HepG2 (cell line): ENCODE results near the gene ENDOU. TPM values are rescaled to one million over a fixed set of nuclear protein-coding genes. Genes with fewer than 3 reads are reported as not detected.

Source experiments
- CBX2 ChIP-seq, 2 experiments: fragments of 200-600 bp in 1 of 2; sonication (generic); formaldehyde crosslinking in 1 of 2; IDR thresholded peaks; 2 replicates each; pipeline versions ENCODE4 v1.7.0 to v1.8.1; 2018 to 2022; ENCODE audit warnings: low read depth in 2 of 2, low read length in 1 of 2, mild to moderate bottlenecking in 1 of 2, missing genetic modification reagents in 1 of 2
- CREB3 ChIP-seq: sonication (generic); formaldehyde crosslinking; IDR thresholded peaks from 2 replicates; pipeline ENCODE4 v1.5.0; 2020; ENCODE audit warnings: missing genetic modification reagents
- EP300 ChIP-seq, 3 experiments: sonication (generic) in 1 of 3; formaldehyde crosslinking in 1 of 3; IDR thresholded peaks; 2 replicates each; pipeline versions ENCODE4 v1.5.1 to v1.6.1; 2011 to 2020; ENCODE audit warnings: low read depth in 2 of 3, low read length in 2 of 3, borderline replicate concordance in 1 of 3, improper control_type of control experiment in 1 of 3, mild to moderate bottlenecking in 1 of 3, missing genetic modification reagents in 1 of 3, moderate library complexity in 1 of 3
- FIP1L1 ChIP-seq: fragments of 200-400 bp; formaldehyde crosslinking; IDR thresholded peaks from 2 replicates; pipeline ENCODE4 v1.6.1; 2018; ENCODE audit warnings: low read depth, mild to moderate bottlenecking, low read length, moderate library complexity, borderline replicate concordance; ENCODE audit not compliant: insufficient read depth
- HMGXB4 ChIP-seq, 2 experiments: sonication (generic) in 1 of 2; formaldehyde crosslinking in 1 of 2; IDR thresholded peaks; 2 replicates each; pipeline versions ENCODE4 v1.4.0 to v1.6.1; 2018 to 2020; ENCODE audit warnings: missing genetic modification reagents in 2 of 2, borderline replicate concordance in 1 of 2, low read depth in 1 of 2, mild to moderate bottlenecking in 1 of 2, missing biosample characterization in 1 of 2
- HNRNPL ChIP-seq: fragments of 200-400 bp; formaldehyde crosslinking; IDR thresholded peaks from 2 replicates; pipeline ENCODE4 v1.6.1; 2017; ENCODE audit warnings: mild to moderate bottlenecking, low read depth, low read length
- KDM1A ChIP-seq: IDR thresholded peaks from 2 replicates; pipeline ENCODE4 v1.6.1; 2016; ENCODE audit warnings: missing compliant biosample characterization
- TMF1 ChIP-seq: sonication (generic); formaldehyde crosslinking; IDR thresholded peaks from 2 replicates; pipeline ENCODE4 v1.8.1; 2022; ENCODE audit warnings: low read depth, missing genetic modification reagents
- ZBTB43 ChIP-seq: sonication (generic); formaldehyde crosslinking; conservative IDR thresholded peaks from 2 replicates; pipeline ENCODE4 v1.4.0; 2020; ENCODE audit warnings: missing genetic modification reagents
- ZNF30 ChIP-seq: sonication (generic); formaldehyde crosslinking; IDR thresholded peaks from 2 replicates; pipeline ENCODE4 v1.5.0; 2020; ENCODE audit warnings: mild to moderate bottlenecking, missing genetic modification reagents
- ZNF724P ChIP-seq: sonication (generic); formaldehyde crosslinking; IDR thresholded peaks from 2 replicates; pipeline ENCODE4 v1.8.0; 2022; ENCODE audit warnings: missing genetic modification reagents, borderline replicate concordance
- ZNF737 ChIP-seq: sonication (generic); formaldehyde crosslinking; IDR thresholded peaks from 2 replicates; pipeline ENCODE4 v1.5.0; 2020; ENCODE audit warnings: missing genetic modification reagents, mild to moderate bottlenecking, borderline replicate concordance
- ZNF770 ChIP-seq: sonication (generic); formaldehyde crosslinking; IDR thresholded peaks from 2 replicates; pipeline ENCODE4 v1.5.0; 2020; ENCODE audit warnings: mild to moderate bottlenecking, missing genetic modification reagents
- polyA plus RNA-seq, 8 experiments: library from polyadenylated mRNA; depleted of rRNA in 3 of 8; stranded (reverse) in 7 of 8; unstranded in 1 of 8; fragments of >200 nt; fragmentation: Illumina TruSeq in 4 of 8; extraction: Trizol in 4 of 8; gene quantifications; 2 replicates each; pipeline versions ENCODE4 v1.2.1 to v1.2.3, GENCODE V29; 2011 to 2016; ENCODE audit warnings: low read depth in 4 of 8, missing spikeins in 1 of 8, mixed read lengths in 1 of 8; ENCODE audit not compliant: insufficient read depth in 1 of 8
- total RNA-seq, 5 experiments: library from RNA; depleted of rRNA; stranded (reverse); fragments of >200 nt; fragmentation: Illumina TruSeq; extraction: Trizol; gene quantifications; 2 replicates each; pipeline ENCODE4 v1.2.3, GENCODE V29; 2016; ENCODE audit warnings: low read depth in 1 of 5
- TF ChIP-seq, protein P1 (sequence below): sonication (generic); formaldehyde crosslinking; IDR thresholded peaks from 2 replicates; pipeline ENCODE4 v1.5.1; 2020; ENCODE audit warnings: mild to moderate bottlenecking, moderate library complexity, missing genetic modification reagents
- TF ChIP-seq, protein P2 (sequence below): IDR thresholded peaks from 2 replicates; pipeline ENCODE4 v1.6.1; 2016; ENCODE audit warnings: control low read depth

ENDOU gene
- total and polyA plus RNA-seq, 2 of the 13 experiments (the other 11 are each of a cell fraction or from before 2014, with no cell fraction given), result not detected

GRCh38 chr12:47773062-47773857 lies 48.0 kb upstream of the ENDOU start, which contains the start of gene SLC48A1 (continued):
- TF ChIP-seq, protein P1, sequence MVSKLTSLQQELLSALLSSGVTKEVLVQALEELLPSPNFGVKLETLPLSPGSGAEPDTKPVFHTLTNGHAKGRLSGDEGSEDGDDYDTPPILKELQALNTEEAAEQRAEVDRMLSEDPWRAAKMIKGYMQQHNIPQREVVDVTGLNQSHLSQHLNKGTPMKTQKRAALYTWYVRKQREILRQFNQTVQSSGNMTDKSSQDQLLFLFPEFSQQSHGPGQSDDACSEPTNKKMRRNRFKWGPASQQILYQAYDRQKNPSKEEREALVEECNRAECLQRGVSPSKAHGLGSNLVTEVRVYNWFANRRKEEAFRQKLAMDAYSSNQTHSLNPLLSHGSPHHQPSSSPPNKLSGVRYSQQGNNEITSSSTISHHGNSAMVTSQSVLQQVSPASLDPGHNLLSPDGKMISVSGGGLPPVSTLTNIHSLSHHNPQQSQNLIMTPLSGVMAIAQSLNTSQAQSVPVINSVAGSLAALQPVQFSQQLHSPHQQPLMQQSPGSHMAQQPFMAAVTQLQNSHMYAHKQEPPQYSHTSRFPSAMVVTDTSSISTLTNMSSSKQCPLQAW (CRISPR knock-in tag), result no peak
- peak; percentile 27 to 42; a peak in 2 of 4 replicates for TF ChIP-seq HMGXB4 (CRISPR knock-in tag; IDR thresholded peaks at IDR 0.05; ENCODE audit: borderline replicate concordance in 1 of 2, low read depth in 1 of 2)
- TF ChIP-seq ZNF737, result no peak
- no peak for TF ChIP-seq ZBTB43
- no peak for TF ChIP-seq KDM1A
- TF ChIP-seq, protein P2, sequence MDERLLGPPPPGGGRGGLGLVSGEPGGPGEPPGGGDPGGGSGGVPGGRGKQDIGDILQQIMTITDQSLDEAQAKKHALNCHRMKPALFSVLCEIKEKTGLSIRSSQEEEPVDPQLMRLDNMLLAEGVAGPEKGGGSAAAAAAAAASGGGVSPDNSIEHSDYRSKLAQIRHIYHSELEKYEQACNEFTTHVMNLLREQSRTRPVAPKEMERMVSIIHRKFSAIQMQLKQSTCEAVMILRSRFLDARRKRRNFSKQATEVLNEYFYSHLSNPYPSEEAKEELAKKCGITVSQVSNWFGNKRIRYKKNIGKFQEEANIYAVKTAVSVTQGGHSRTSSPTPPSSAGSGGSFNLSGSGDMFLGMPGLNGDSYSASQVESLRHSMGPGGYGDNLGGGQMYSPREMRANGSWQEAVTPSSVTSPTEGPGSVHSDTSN, result no peak
- TF ChIP-seq ZNF770 (CRISPR knock-in tag), result no peak
- 0 out of 2 replicates have a peak, but pooled peaks have one; percentile 33 for TF ChIP-seq HNRNPL
- TF ChIP-seq EP300 (IDR thresholded peaks at IDR 0.05; ENCODE audit: low read depth in 2 of 2, low read length in 2 of 2), result no peak
- no peak for TF ChIP-seq EP300 (CRISPR knock-in tag; IDR thresholded peaks at IDR 0.05; ENCODE audit: borderline replicate concordance)
- TF ChIP-seq FIP1L1, result no peak
- TF ChIP-seq ZNF30 (CRISPR knock-in tag), result no peak
- TF ChIP-seq CBX2 (IDR thresholded peaks at IDR 0.05; ENCODE audit: low read depth, low read length), result no peak
- TF ChIP-seq CBX2 (CRISPR knock-in tag; IDR thresholded peaks at IDR 0.05; ENCODE audit: low read depth), result no peak
- no peak for TF ChIP-seq TMF1 (CRISPR knock-in tag)
- no peak for TF ChIP-seq CREB3 (CRISPR knock-in tag)
- no peak for TF ChIP-seq ZNF724P
